Ishikawa (cell line): ENCODE measurements around the gene SAMD9L.

Experiments used
- CEBPB ChIP-seq: IDR thresholded peaks from 2 replicates; pipeline ENCODE4 v1.6.1; 2012
- EP300 ChIP-seq: IDR thresholded peaks from 2 replicates; pipeline ENCODE4 v1.6.1; 2012; ENCODE audit warnings: borderline replicate concordance
- RAD21 ChIP-seq: IDR thresholded peaks from 2 replicates; pipeline ENCODE4 v1.6.1; 2012; ENCODE audit warnings: low read depth
- TAF1 ChIP-seq: IDR thresholded peaks from 2 replicates; pipeline ENCODE4 v1.6.1; 2012; ENCODE audit warnings: low read depth, mild to moderate bottlenecking
- TCF12 ChIP-seq: IDR thresholded peaks from 2 replicates; pipeline ENCODE4 v1.6.1; 2012; ENCODE audit warnings: low read depth
- YY1 ChIP-seq: IDR thresholded peaks from 2 replicates; pipeline ENCODE4 v1.6.1; 2012; ENCODE audit warnings: low read depth
- TF ChIP-seq, protein P1 (sequence below): IDR thresholded peaks from 2 replicates; pipeline ENCODE4 v1.6.1; 2012
- TF ChIP-seq, protein P2 (sequence below): IDR thresholded peaks from 2 replicates; pipeline ENCODE4 v1.6.1; 2012

- TF ChIP-seq EP300, result no peak
- no peak for TF ChIP-seq RAD21
- TF ChIP-seq, protein P1, sequence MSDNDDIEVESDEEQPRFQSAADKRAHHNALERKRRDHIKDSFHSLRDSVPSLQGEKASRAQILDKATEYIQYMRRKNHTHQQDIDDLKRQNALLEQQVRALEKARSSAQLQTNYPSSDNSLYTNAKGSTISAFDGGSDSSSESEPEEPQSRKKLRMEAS, result no peak
- TF ChIP-seq, protein P2, sequence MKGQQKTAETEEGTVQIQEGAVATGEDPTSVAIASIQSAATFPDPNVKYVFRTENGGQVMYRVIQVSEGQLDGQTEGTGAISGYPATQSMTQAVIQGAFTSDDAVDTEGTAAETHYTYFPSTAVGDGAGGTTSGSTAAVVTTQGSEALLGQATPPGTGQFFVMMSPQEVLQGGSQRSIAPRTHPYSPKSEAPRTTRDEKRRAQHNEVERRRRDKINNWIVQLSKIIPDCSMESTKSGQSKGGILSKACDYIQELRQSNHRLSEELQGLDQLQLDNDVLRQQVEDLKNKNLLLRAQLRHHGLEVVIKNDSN, result no peak
- TF ChIP-seq YY1, result no peak
- no peak for TF ChIP-seq TCF12
- no peak for TF ChIP-seq CEBPB
- no peak for TF ChIP-seq TAF1
Measured at GRCh38 chr7:93161181-93161762, 13.1 kb upstream of the SAMD9L start.
